ENCODE results near the gene SEPTIN5.

SEPTIN5 gene

DNA sequence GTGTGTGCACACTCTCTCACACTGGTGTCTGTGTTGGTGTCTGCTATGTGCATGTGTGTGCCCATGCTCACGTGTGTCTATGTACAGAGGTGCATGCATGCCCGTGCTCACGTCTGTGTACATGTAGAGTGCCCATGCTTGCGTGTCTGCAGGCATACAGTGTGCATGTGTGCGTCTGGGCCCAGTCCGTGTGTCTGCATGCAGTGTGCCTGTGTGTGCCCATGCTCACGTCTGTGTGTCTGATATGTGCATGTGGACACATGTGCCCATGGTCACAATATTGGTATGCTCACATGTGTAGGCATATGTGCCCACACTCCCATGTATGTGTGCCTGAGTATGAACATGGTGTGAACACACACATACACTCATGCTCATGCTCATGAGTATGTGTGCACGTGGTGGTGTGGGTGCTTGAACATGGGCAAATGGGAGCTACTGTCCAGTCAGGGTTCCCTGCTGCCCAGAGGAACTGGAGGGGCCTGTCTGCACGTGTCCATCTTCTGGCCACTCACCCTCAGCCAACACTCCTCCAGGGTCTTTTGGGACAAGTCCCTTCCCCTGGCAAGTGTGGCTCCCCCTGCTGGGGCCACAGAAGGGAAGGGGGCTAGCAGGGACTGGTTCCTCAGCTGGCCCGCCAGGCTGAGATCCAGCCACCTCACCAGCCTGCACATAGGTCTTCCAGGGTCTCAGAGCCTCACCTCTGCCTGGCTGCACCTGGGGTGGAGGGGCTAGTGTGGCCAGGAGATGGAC is 39.0 kb downstream of the SEPTIN5 start:
- no peaks in the 10 kb centered on the region for H3K36me3 Mint-ChIP-seq (ENCODE audit: low read depth)
- no peak overlapping the region for H3K4me3 Mint-ChIP-seq
- no peaks in the 10 kb centered on the region for H3K9me3 Mint-ChIP-seq
- no peak for DNase-seq
- H3K27ac Mint-ChIP-seq = no peak overlapping the region
- peak; percentile 10 for TF ChIP-seq CTCF (IDR thresholded peaks at IDR 0.05)
- H3K27me3 Mint-ChIP-seq (ENCODE audit: low read depth, poor library complexity) = peaks cover 83% of the 10 kb centered on the region
- H3K4me1 Mint-ChIP-seq = peaks cover 52% of the 10 kb centered on the region

- peaks cover 83% of the 10 kb centered on the region for H3K27me3 Mint-ChIP-seq (ENCODE audit: low read depth, poor library complexity)
These were observed 39.8 kb downstream of the SEPTIN5 start for GRCh38 chr22:19753996-19754700.

DNA sequence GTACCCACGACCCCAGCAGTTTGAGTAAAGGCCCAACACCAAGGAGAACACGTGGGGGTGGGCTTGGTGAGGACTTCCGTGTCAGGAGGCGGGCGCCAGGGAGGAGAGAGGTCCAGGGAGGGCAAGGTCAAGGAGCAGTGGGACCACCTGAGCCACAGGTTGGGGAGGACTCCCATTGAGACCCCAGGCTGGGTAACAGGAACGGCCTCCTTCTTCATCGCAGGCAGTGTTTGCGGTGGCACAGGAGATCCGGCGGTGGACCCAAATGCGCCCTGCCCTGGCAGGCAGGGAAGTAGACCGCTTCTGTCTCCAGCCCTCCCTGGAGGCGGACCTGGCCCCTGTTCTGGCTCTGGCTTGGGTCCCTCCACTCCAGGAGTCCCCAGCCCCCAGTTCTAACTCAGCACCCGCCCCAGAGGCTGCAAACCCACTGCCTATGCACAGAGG is 40.4 kb downstream of the SEPTIN5 start:
- H3K4me3 Mint-ChIP-seq = no peak overlapping the region
- TF ChIP-seq CTCF (IDR thresholded peaks at IDR 0.05) = no peak
- H3K36me3 Mint-ChIP-seq (ENCODE audit: low read depth) = no peaks in the 10 kb centered on the region
- H3K4me1 Mint-ChIP-seq = peaks cover 43% of the 10 kb centered on the region
- no peak overlapping the region for H3K27ac Mint-ChIP-seq
- H3K9me3 Mint-ChIP-seq = peaks cover under 1% of the 10 kb centered on the region
- no peak for DNase-seq
- H3K27me3 Mint-ChIP-seq (ENCODE audit: low read depth, poor library complexity) = peaks cover 86% of the 10 kb centered on the region

More at GRCh38 chr22:19753996-19754700, 39.8 kb downstream of the SEPTIN5 start:
- TF ChIP-seq CTCF (IDR thresholded peaks at IDR 0.05) = no peak
- H3K4me1 Mint-ChIP-seq = peaks cover 43% of the 10 kb centered on the region
- DNase-seq = no peak
- no peak overlapping the region for H3K4me3 Mint-ChIP-seq
- H3K9me3 Mint-ChIP-seq = no peaks in the 10 kb centered on the region
- no peaks in the 10 kb centered on the region for H3K36me3 Mint-ChIP-seq (ENCODE audit: low read depth)
- no peak overlapping the region for H3K27ac Mint-ChIP-seq

GRCh38 chr22:19755145-19755710 is 40.9 kb downstream of the SEPTIN5 start:
- peaks cover 91% of the 10 kb centered on the region for H3K27me3 Mint-ChIP-seq (ENCODE audit: low read depth, poor library complexity)

DNA sequence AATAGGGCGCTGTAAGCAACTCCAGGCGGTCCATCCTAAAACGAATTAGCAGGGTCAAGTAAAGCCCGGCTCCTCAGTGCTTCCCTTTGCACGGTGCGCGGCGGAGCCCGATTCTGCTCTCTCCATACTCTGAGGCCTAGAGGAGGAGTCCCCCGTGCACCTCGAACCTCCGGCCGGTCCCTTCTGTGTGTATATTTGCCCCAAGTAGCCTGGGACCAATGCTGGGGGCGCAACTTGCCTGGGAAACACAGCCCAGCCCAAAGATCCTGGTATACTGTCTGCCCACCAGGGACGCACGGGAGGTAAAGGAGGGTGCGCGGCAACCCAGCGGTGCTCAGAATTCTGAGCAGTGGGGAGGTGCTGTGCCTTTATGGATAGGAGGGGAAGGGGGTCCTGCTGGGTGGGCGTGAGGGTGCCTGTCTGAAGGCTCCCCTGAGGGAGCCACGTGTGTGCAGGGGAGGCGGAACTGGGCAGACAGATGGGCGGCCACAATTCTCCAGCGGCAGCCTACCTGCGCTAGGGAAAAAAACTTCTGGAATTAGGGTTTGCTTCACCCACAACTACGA is 41.5 kb downstream of the SEPTIN5 start:
- H3K27me3 Mint-ChIP-seq (ENCODE audit: low read depth, poor library complexity) = peaks cover 93% of the 10 kb centered on the region
- TF ChIP-seq CTCF (IDR thresholded peaks at IDR 0.05) = no peak
- H3K4me1 Mint-ChIP-seq = peaks cover 49% of the 10 kb centered on the region
- H3K36me3 Mint-ChIP-seq (ENCODE audit: low read depth) = no peaks in the 10 kb centered on the region
- H3K27ac Mint-ChIP-seq = no peak overlapping the region
- DNase-seq = no peak
- H3K9me3 Mint-ChIP-seq = peaks cover 7% of the 10 kb centered on the region
- peak overlapping the region; percentile 23 for H3K4me3 Mint-ChIP-seq

More at GRCh38 chr22:19755145-19755710, 40.9 kb downstream of the SEPTIN5 start:
- no peak overlapping the region for H3K27ac Mint-ChIP-seq
- H3K36me3 Mint-ChIP-seq (ENCODE audit: low read depth) = no peaks in the 10 kb centered on the region
- peak; percentile 50 for DNase-seq
- H3K4me1 Mint-ChIP-seq = peaks cover 48% of the 10 kb centered on the region
- no peak overlapping the region for H3K4me3 Mint-ChIP-seq
- no peak for TF ChIP-seq CTCF (IDR thresholded peaks at IDR 0.05)
- peaks cover 6% of the 10 kb centered on the region for H3K9me3 Mint-ChIP-seq

Measured in nephron progenitor cell (in vitro differentiated cells).